Measurements from ENCODE around the gene PRLR.

The PRLR gene

GRCh38 chr5:35159370-35159742 is 70.9 kb downstream of the PRLR start:
- no peak for DNase-seq (ENCODE audit: low read depth)

GRCh38 chr5:35158622-35159369 is 71.5 kb downstream of the PRLR start:
- DNase-seq (ENCODE audit: low read depth), result no peak

- DNase-seq (ENCODE audit: low read depth), result no peak
Measured at GRCh38 chr5:35158204-35158603, 72.1 kb downstream of the PRLR start.

DNA sequence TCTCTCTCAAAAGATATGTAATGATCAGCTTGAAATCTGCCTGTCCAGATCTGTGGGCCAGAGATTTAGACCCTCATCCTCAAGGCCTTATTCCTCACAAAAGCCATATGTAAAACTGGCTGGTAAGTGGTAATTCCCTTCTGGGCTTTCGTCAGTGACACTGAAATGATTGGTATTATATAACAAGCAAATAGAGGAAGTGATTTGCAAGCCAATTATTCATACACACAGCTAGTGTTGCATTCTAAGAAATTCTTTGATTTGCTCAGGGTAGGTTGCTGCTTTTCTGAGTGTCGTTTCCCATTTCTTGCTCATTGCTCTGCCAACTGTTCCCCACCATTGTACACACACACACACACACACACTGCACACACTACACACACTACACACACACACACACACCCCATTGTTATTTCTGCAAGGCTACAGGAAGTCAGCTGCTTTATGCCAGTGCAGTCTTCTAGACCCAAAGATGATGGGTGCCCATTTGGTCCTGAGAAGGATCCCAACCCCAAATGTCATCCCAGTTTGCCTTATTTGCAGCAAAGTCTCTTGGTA is 76.8 kb downstream of the PRLR start:
- no peak for DNase-seq (ENCODE audit: low read depth)

DNA sequence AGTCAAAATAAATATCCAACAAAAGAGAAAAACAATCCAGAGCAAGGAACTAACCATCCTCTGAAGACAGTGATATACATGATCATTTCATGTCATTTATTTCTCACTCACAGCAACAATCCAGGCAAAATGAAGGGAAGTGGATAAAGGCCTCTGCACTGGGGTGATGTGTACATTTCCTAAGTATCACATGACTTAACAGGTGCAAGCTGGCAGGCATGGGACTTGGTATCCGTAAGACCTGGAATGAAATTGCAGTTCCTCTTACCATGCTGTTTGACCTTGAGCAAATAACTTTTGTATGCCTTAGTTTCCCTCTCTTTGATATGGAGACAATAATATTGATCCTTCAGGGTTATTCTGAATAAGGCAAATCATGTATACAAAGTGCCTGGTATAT is 77.6 kb downstream of the PRLR start:
- no peak for DNase-seq (ENCODE audit: low read depth)

DNA sequence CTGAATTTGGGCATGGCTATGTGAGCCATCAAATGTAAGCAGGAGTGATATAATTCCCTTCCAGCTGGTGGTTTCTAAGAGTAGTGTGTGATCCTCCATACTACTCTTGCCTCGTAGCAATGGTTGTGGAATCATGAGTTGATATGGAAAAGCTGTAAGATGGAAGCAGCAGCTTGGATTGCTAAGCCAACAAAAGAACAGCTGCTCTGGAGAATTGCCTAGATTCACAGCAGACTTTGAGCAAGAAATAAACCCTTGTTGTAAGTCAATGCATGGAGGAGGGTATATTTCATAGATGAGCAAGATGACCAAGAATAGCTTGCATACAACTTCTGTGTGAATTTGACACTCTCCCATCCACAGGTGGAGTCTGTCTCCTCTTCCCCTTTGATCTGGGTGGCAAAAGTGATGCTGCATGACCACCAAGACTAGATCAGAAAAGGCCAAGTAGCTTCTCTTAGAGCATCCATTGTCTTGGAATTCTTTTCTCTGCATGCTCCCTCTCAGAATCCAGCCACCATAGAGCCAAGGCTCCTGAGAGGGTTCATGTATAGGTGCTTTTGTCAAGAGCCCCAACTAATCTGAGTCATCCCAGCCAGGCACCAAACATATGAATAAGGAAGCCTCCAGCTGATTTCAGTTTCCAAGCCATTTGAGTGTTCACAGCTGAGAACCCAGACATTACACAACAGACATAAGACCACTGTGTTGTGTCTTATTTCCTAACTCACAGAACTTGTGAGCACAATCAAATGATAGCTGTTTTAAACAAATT is 79.0 kb downstream of the PRLR start:
- no peak for DNase-seq (ENCODE audit: low read depth)

DNA sequence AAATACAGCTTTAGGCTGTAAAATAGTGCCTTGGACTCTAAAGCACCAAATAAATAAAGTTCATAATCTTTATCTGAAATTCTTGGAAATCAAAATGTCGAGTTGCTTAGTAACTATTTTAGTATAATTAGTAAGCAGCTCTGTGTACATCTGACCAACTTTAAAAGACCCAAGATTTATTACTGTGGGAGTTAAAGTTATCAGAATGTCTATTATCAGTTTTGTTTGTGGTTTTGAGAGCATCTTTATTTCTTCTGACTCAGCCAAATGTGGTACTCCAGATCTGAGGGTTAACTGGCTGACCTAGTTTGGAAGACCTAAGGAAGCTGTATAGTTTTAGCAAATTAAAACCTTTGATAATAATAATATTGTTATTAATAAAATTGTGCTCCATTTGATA is 81.2 kb downstream of the PRLR start:
- no peak for DNase-seq (ENCODE audit: low read depth)

DNA sequence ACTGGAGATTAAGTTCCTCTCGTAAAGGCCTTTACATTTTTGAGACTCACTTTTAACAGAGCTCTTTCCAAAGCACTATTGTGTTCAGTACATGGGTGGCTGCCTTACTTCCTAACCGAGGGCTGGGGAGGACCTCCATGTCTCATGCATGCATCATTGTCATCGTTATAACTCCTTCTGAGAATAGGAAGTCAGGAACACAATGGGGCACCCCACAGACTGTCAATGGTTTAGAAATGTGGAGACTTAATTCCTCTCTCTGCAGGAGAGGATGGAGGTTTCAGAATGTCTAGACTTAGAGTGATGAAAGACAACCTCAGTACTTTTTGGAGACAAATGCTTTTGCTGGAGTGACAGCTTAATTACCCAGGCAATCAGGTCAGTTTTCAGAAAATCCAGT is 83.9 kb downstream of the PRLR start:
- no peak for DNase-seq (ENCODE audit: low read depth)

- DNase-seq (ENCODE audit: low read depth), result no peak
Measured at GRCh38 chr5:35145691-35146317, 84.5 kb downstream of the PRLR start.

GRCh38 chr5:35145012-35145411 is 85.3 kb downstream of the PRLR start:
- DNase-seq (ENCODE audit: low read depth), result no peak

- DNase-seq (ENCODE audit: low read depth), result no peak
Measured at GRCh38 chr5:35143841-35144240, 86.4 kb downstream of the PRLR start.

DNA sequence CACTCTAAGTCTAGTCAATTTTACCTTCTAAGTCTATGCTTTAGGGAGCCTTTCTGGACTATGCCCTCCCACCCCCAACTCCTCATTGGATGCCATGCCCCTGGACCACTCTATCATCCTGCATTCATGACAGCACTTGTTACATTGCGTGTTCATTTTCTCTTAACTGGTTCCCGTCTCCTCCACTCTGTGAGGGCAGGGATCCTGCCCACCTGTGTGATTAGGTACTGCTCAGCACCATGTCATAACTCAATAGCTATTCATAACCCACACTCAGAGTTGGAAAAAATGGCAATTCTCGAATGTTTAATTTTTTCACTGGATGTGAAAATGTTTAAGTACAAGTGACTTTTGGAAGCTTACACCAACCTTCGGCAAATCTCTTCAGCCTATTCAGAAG is 88.5 kb downstream of the PRLR start:
- DNase-seq (ENCODE audit: low read depth), result no peak

GRCh38 chr5:35138232-35138631 is 92.1 kb downstream of the PRLR start:
- no peak for DNase-seq (ENCODE audit: low read depth)

DNA sequence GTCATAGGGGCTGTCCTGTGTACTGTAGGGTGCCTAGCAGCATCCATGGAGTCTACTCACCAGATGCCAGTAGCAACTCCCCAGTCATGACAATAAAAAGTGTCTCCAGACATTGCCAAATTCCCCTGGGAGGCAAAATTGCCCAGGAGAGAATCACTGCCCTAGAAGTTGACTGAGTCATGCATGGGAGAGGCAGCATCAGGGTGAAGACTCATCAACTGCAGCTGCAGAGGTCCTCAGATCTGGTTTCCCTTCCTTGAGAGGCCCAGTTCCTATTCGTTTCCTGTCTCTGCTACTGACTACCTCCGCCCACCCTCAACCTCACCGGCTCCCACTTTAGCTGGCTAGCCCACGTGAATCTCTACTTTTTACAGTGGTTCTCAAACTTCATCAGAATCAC is 93.9 kb downstream of the PRLR start:
- no peak for DNase-seq (ENCODE audit: low read depth)

GRCh38 chr5:35135239-35135700 is 95.0 kb downstream of the PRLR start:
- no peak for DNase-seq (ENCODE audit: low read depth)

DNA sequence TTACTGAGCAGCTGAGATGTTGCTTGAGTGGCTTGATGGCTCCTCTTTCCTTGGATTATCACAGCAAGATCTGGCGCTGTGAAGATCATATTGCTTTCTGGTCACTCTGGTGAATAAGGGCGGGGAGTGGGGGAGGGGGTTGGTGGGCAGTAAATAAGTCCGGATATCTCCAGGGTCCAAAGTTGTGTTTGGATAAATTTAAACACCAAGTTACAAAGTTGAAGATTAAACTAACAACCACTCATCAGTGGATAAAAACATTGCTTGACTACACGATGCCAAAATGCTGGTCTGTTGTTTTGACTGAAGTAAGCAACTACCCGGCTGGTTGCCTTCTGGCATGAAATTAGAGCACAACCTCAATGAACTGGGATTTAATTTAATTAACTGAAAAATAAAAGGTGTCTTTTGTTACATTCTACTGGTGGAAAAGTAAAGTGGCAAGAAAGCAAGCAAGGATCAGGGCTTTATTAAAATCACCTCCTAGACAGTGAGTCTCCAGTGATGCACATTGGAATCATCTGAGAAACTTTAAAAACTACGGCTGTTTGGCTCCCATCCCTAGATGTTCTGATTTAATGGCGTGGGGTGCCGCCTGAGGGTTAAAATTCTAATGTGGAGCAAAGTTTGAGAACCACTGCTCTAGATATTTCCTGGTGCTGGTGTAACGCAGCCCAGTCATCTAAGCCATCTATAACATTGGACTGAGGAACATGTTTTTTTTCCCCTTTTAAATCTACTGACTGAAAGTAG is 95.8 kb downstream of the PRLR start:
- no peak for DNase-seq (ENCODE audit: low read depth)

GRCh38 chr5:35133186-35133585 is 97.1 kb downstream of the PRLR start:
- DNase-seq (ENCODE audit: low read depth), result no peak

DNA sequence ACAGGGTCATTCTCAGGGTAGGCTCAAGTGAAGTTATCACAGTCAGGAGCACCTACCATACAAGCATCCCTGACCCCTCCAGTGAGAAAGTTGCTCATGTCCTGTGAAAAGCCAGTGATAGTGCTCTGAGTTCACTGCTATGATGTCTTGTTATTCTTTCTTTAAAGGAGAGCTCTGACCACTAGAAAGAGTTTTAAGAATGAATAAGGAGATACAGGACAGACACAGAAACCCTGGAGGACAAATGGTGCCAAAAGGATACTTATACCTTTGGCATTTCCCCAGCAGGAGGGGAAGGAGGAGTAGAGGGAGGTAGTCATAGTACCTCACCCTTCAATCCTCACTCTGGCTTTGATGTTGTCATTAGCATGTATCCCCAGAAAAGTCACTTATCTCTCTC is 98.6 kb downstream of the PRLR start:
- DNase-seq (ENCODE audit: low read depth), result no peak

- DNase-seq (ENCODE audit: low read depth), result no peak
Measured at GRCh38 chr5:35129921-35130485, 100.3 kb downstream of the PRLR start.

DNA sequence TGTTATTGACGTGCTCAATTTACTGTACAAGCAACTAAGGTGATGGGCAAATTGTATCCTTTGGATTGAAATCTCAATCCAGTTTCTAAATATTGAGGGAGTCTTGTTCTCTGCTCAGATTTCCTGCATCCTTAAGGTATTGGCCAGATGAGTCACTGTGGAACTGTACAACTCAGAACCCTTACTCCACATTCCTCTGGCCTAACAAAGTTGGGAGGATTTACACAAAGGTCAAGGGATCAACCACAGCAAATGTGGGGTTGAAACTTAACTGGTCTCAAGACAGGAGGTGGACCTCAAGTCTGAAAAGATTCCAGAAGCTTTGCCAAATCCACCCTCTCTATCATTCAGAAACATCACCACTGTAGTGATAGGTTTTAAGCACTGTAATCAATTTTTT is 101.0 kb downstream of the PRLR start:
- DNase-seq (ENCODE audit: low read depth), result no peak

DNA sequence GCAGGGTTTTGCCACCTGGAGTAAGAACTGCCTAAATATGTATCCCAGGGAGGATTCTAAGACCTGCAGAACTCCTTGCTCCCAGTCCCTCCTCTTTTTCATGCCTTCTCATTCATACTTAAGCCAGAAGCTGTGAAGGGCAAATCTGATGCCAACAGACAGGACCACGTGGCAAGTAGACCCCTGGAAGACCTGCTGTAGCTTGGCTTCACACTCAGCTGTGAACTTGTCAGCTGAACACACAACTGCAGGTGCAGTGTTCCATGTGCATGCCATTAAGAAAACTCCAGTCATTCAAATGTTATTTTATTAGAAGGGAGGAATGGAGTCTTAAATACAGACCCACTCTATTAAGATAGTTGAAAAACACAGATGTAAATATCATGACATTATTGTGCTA is 103.3 kb downstream of the PRLR start:
- DNase-seq (ENCODE audit: low read depth), result no peak

DNA sequence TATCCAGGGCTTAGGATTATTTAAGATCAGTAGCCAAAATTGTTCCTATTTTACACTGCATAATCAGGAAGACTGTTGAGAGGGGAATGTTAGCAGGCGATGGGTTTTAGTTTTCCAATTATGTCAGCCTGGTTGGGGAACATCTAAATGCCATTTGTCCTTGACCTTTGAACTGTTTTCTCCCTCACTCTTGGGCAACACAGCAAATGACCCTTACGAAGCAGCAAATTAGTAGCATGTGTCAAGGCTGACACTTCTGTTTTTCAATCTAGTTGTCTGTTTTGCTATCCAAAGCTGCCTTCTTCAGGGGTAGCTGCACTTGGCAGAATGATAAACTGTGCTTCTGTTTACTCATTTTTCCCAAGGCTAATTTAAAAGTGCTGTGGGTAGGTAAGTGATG is 104.5 kb downstream of the PRLR start:
- no peak for DNase-seq (ENCODE audit: low read depth)
